Suppressor macrophage treated with lipopolysaccharide for 1 hour (primary cell): ENCODE data around the gene UBN1.

ENCODE experiments used
- DNase-seq, 3 donors: peaks; one replicate each; pipeline ENCODE4 v3.0.0-alpha.2; 2020 to 2022

Gene UBN1, protein sequence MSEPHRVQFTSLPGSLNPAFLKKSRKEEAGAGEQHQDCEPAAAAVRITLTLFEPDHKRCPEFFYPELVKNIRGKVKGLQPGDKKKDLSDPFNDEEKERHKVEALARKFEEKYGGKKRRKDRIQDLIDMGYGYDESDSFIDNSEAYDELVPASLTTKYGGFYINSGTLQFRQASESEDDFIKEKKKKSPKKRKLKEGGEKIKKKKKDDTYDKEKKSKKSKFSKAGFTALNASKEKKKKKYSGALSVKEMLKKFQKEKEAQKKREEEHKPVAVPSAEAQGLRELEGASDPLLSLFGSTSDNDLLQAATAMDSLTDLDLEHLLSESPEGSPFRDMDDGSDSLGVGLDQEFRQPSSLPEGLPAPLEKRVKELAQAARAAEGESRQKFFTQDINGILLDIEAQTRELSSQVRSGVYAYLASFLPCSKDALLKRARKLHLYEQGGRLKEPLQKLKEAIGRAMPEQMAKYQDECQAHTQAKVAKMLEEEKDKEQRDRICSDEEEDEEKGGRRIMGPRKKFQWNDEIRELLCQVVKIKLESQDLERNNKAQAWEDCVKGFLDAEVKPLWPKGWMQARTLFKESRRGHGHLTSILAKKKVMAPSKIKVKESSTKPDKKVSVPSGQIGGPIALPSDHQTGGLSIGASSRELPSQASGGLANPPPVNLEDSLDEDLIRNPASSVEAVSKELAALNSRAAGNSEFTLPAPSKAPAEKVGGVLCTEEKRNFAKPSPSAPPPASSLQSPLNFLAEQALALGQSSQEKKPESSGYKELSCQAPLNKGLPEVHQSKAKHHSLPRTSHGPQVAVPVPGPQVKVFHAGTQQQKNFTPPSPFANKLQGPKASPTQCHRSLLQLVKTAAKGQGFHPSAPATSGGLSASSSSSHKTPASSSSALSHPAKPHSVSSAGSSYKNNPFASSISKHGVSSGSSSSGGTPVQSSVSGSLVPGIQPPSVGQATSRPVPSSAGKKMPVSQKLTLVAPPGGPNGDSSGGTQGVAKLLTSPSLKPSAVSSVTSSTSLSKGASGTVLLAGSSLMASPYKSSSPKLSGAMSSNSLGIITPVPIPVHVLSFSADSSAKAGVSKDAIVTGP (N-terminal part only)

DNA sequence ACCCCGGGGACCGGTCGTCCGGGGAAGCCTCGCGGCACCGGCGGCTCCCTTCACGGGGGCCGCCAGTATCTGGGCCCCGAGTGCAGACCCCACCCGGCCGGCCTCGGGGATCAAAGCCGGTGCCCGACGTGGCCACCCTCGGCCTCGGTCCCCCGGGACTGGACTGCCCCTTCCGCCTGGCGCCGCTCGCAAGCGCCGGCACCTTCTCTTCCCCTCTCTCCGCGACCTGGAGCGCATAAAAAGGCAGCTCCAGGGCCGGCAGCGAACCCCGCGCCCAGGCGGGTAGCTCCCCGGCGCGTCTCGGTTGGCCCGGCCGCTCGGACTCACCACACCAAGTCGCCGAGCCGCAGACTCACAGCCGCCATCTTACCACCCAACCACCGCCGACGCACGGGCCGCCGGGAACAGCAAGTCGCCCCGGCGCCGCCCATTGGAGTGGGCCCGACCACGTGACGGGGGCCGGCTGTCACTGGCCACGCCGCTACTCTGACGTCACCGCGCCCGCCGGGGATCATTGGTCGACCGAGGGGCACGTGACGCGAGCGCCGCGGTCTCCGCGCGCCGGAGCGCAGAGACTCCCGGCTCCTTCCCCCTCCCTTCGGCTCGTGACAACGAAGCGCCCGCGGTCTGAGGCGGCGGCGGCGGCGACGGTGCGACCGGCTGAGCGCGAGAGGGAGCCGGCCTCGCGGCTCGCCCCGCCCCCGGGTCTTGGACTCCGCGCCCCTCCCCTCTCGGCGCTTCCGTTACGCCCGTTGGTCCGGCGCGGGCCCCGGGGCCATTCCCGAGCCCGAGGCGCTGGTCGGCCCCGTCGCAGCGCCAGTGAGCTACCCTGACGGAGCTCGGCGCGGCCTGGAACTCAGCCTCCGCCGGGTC is at the start of gene UBN1, which contains the start of gene GLYR1:
UBN1 (plus strand) TSS at position 581 of the 873 bp plus-strand sequence. CDS start 5,437 bp downstream, outside the sequence.
GLYR1 (minus strand) TSS at position 388 of the 873 bp plus-strand sequence; CDS start at position 365, 23 bp downstream.
- peak; percentile 100 for DNase-seq

DNA sequence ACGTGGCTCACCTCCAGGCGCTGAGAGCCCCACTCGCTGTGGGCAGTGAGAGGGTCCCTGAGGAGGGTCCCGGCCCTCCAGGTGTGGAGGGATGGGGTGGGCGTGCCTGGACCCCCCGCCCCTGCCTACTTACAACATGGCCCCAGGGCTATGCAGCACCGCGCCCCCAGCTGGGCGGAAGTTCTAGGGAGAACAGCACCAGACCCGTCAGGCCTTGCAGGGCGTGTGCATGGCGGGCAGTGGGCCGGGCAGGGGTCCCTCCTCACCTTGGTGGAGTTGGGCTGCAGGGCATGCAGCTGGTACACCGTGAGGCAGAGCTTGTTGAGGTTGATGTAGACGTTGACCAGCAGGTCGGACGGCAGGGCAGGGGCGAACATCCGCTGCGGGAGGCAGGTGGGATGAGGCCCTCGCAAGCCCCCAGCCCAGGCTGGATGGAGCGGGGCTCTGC is 49.5 kb upstream of the UBN1 start:
- no peak for DNase-seq

DNA sequence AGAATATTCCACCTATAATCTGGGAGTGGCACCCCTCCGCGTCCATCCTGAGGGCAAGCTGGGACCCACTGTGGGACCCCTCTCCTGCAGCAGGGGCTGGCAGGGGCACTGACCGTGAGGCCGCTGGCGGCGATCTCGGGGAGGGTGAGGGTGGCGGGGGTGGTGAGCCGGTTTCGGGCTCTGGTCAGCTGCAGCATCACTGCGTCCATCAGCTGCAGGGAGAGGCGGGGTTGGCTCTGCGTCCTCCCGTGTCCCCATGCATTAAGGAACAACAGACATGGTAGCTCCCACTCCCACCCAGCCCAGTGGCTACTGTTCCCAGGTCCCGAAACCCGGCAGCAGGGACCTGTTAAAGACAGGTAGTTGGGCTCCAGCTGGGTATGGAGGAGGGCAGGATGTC is 48.8 kb upstream of the UBN1 start:
- DNase-seq, result no peak

DNA sequence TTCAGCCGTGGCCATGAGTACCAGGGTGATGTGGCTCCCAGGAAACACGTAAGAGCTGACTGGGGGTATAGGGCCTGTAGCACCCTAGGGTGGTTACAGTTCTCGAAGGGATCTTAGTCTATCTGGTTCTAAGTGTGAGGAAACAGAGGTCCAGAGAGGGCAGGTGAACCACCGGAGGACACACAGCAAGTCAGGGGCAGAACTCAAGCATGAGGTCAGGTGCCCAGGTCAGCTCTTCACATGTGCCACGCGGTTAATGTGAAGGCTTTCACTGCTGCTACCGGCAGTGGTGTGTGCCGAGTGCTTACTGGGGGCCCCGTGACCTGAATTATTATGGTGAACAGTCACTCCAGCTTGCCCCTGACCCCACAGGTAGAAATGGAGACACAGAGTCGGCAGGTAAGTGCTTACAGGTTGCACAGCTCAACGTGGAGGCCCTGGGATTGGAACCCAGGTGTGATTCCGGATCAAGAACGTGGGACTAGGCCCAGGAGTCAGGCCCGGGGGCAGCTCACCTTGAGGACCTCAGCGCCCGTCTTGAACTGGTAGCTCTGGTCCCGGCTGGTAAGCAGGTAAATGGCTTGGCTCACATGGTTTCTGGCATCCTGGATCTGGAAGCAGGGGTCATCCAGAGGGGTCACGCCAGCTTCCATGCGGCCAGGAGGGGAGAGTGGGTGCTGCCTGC is 48.0 kb upstream of the UBN1 start:
- DNase-seq, result no peak

DNA sequence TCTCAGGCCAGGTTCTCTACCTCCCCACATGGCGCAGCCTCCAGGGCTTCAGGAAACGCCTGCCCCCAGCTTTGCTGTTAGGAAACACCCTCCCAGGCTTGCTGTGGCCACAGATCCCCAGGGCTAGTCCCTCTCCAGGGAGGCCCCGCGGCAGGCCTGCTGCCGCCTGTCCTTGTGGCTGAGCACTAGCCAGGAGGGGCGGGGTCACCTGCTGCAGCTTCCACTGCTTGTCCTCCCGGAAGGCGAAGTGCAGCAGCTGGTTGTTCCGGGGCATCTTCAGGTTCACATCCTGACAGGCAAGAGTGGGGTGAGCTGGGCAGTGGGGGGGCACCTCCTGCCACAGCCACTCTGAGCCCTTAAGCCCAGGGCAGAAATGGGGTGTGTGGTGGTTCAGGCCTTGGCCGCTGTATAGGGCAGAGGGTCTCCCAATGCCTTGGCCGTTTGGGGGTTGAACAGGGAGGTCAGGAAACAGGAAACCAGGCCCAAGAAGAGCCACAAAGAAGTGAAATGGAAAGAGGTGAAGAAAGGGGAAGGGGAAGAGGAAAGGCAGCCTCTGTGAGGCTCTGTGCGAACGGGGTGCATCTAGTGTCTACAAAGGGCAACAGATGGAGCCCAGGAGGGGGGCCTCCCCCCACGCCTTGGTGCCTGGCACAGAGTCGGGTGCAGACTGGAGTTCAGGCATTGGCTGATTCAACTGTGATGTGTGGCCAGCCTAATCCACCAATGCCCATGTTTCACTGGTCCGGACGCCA is 46.8 kb upstream of the UBN1 start:
- peak in 2 of 3 donors; percentile 29 to 53 for DNase-seq

DNA sequence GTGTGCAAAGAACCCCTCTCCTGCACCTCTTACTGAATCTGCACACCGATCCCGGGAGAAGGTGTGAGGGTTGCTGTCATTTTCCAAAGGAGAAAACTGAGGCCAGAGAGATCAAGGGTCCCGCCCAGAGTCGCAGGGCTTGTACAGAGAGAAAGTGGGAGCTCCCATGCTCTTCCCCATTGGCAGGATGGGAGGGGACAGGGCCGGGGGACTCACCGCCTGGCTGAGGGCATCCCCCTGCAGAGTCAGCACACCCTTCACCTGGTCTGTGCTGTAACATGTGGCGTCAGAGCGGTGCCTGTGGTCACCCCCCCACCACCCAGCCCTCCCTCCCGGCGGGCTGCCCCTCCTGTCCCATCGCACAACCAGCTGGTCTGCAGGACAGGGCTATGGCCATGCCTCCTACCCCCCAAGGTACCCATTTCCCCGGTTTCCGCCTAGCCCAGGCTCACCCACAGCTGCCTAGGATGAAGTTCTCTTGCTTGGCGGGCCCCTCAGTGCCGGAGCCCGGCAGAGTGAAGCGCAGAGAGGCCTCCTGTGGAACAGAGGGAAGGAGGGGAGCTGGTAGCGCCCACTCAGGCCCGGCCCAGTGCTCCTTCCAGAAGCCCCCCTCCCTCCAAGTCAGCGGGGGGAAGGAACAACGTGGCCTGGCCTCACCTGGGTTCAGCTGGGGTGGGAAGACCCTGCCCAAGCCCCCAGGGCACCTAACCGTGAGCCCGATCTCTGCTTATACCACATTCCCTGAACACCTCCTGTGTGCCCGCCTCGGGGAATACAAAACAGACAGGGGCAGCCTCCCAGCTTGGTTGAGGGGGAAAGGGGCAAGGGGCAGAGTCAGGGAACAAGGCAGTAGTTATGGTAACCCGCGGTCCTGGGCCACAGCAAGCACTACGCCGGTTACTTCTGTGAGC is 46.0 kb upstream of the UBN1 start:
- DNase-seq, result no peak

DNA sequence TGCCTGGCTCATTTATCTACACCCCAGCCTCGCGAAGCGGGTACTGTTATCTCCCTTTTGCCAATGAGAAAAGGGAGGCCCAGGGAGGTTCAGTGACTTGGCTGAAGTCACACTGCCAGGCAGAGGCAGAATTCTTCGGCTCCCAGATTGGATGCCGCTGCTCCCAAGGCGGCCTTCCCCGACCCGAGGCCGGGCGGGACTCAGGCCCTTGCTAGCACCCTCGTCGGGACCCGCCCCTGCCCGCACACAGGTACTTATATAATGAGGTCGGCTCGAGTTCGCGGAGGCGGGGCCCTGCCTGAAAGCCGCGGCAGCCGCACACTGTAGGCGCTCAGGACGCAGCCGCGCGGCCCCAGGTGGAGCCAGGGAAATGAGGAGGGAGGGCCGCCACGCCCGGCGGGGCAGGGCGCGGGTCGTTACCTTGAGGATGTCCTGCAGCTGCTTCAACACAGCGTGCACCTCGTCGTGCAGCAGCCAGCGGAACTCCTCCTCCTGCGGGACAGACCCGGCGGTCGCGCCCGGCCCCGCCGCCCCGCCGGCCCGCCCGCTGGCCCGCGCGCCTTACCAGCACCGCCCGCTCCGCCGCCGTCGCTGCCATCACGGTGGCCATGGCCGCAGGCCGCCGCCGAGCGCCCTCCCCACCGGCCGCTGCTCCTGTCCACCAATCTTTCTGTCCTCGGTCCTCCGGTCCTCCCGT is 45.2 kb upstream of the UBN1 start, which contains the start of gene ROGDI:
ROGDI (minus strand) TSS at position 672 of the 697 bp plus-strand sequence; CDS start at position 610, 62 bp downstream.
- peak in 2 of 3 donors; percentile 18 to 52 for DNase-seq

DNA sequence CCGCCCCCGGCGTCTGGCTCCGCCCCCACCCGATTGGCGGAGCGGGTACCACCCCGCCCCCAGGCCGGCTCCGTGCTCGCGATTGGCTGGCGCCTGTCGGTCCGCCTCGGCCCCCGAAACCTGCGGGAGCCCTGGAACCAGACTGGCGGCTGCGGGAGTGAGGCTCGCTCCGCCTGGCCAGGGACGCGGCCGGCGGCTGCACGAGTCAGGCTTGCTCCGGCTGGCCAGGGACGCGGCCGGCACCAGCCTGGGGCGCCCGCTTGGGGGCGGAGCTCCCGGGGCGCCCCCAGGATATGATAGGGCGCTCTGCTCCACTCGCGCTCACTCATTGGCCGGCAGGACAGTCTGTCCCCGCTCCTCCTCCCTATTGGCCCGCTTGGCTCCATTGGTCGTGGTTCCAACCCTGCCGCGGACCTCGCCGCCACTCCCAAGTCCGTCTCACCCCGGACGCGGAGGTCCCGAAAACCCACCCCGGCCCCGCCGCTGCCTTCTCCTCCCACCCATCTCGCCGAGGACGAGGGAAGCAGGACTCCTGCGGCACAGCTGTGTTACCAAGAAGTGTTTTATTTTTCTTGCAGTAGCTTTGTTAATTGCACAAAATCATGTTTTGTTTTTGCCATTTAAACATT is 44.5 kb upstream of the UBN1 start:
- peak; percentile 93 to 97 (median 94) for DNase-seq

DNA sequence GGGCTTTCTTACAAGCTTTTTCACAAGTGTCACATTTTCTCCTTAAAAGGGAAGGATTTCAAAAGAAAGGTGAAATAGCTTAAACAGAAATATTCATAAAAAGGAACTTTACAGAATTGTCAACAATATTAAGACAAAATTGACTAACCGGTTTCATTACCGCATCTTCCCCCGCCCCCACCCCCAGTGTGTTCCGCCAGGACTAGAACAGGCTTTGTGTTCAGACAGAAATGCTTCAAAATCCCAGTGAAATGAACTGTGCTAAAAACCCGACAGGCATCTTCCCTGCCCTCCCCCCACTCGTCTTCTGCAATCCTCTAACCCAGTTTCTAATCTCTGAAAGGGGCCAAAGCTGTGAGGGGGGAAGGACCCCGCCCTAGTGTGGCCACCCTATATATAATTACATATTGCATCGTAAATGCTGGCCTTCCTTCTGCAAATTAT is 43.9 kb upstream of the UBN1 start:
- DNase-seq, result peak; percentile 38 to 58 (median 53)

DNA sequence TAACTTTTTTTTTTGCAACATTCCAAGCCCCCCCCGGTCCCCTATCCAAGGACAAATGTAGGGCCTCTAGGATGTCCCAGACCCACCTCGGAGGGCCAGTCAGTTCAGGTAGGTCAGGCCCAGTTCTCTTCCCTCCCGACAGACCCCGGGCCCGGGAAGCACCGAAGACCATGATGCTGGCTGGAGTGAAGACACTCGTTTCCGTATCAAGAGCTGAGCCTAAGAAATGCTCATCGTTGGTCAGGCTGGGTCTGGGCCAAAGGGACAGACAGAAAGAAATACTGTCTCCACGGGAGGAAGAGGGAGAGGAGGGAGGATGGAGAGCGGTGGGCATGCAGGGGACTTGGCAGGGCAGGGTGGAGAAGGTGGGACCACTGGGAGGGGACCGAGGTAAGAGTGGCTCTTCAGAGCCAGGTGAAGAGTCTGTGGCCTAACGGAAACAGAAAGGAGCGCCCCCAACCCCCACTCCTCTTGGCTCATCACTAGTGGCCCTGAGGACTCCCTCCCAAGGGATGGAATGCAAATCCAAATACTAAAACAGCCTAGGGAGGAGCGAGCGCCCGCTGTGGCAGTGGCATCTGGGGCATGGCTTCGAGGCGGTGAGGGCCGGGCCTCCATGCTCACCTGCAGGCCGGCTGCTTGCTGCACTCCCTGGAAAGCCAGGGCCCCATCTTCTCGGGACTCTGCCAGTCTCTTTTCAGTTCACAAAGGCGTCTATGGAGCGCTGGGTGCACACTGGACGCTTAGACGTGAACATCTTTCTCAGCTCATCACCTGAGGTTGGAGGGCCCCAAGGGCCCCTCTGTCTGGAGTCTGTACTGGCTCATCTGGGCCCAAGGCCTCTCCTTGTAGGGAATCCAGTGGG is 43.2 kb upstream of the UBN1 start:
- no peak for DNase-seq

DNA sequence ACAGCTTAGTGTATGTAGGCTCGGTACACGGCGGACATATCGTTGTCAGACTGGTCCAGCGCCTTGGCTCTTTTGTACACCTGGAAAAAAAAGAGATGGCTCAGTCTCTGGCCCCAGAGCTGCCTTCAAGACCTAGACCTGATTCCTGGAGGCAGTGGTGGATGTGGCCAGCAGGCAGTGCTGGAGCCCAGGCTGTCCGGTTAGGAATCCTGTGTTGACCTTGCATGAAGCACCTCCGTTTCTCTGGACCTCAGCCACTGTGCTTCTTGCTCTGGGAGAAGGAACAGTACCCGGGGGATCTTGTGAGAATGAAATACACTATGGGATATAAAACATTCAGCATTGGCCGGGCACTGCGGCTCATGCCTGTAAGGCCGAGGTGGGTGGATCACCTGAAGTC is 42.0 kb upstream of the UBN1 start:
- DNase-seq, result no peak

DNA sequence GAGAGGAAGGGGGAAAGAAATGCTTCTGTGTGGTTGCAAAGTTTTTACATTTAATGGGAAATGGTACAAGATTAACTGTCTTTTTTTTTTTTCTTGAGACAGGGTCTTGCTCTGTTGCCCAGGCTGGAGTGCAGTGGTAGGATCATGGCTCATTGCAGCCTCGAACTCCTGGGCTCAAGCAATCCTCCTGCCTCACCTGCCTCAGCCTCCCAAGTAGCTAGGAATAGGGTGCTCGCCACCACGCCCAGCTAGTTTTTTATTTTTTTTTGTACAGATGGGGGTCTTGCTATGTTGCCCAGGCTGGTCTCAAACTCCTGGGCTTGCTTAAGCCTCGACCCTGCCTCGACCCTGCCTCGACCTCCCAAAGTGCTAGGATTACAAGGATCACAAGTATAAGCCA is 41.0 kb upstream of the UBN1 start:
- no peak for DNase-seq

DNA sequence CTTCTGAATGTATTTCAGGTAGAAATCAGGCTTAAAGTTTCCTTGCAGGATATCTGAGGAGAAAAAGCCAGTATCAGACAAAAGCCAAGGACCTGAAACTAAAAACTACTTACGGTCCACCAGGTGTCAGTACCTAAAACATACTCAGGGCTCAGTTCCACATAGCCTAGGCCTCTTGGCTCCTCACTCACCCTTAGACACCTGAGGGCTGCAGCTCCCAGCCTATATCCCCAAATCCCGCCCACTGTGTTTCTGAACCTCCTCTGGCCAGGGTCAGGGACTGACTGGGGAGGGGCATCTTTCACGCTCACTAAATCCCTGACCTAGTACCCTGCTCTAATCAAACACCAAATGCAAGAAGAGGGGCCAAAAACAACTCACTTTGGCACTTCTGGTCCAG is 36.0 kb upstream of the UBN1 start:
- no peak for DNase-seq

DNA sequence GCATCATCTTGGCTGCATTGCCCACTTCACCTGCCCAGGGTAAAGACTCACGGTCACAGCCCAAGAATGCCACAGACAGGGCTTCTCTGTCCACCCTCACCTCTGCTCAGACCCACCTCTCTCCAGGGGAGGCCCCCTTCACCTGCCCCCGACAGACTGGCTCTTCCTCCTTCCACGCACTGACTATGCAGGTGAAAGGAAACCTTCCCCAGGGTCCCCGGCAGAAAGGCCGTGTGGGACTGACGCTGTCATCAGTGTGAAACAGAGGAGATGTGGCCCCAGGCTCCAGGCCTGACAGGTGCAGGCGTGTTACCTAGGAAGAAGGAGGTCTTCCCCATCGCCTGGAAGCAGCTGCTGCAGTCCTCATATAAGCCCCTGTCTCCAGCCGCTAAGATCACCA is 35.5 kb upstream of the UBN1 start:
- DNase-seq, result no peak

DNA sequence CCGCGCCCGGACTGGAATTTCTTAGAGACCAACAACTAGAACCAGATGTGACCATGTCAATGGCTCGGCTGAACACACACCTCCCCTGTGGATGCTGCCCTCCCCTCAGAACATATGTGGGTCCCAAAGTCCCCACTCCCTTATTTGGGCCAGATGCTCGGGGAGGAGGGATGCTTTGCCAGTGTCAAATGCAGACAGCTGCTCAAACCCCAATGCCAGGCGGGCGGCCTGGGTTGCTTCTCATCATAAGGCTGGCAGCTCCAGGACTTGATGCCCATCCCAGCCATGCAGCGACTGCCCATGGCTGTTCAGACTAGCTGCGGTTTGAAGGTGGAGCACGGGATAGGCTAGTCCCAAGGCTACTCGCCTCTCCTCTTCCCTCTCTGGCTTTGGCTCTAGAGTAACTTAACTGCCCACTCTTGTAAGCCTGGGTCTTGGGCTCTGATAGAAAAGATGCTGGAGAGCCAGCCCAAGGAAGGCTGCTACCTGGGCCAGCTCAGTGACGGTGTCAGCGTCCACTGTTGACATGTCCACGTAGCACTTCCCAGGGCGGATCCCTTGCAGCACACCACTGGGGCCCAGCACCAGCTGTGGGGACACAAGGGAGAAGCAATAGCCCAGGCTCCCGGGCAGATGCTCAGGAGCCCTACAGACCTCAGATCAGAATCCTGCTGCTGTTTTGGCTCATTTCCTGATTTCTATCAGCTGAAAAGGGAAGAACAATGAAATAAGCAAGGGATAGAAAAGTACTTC is 33.9 kb upstream of the UBN1 start:
- no peak for DNase-seq

DNA sequence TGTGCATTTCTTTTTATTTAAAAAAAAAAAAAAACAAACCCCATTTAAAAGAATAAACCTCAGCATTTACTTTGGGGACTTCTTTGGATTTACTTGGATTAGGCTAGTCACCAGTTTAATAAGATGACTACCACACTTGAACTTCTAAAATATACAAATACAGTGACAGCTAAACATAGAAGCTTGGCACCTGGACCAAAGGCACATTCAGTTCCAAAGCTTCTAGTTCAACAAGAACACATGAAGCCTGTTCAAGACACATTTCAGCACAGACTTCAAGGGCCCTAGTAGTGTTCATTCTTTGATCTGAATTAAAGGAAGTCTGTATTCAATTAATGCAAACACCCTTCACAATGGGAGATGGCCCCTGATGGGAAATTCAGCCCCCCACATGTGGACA is 33.2 kb upstream of the UBN1 start:
- no peak for DNase-seq
